Heart left ventricle (tissue), 16 donors: Measurements from ENCODE around the gene SCN4B. TPM values are rescaled to one million over a fixed set of nuclear protein-coding genes. Genes with fewer than 3 reads are reported as not detected.
"Not testable (repeated sequence)": the region's sequence is repeated elsewhere in the genome, so short reads cannot be mapped to it uniquely, and the experiment has no call there.

Experiments used
- ATAC-seq, 4 donors: fragments of 200-7000 bp; cut with Tn5 transposase; one replicate each; pipeline ENCODE4 v1.9.1; 2020 to 2022; ENCODE audit warnings: moderate library complexity in 4 of 4, mild to moderate bottlenecking in 3 of 4, moderate number of reproducible peaks in 1 of 4
- DNase-seq, 5 donors: peaks; one replicate each; pipeline ENCODE4 v3.0.0-alpha.2; 2020
- H3K27ac ChIP-seq, 12 donors: fragments of 200-600 bp; sonication (generic) in 4 of 12; one replicate each; pipeline versions ENCODE4 v1.5.0 to v1.8.0; 2016 to 2022; ENCODE audit warnings: mild to moderate bottlenecking in 2 of 12
- H3K27me3 ChIP-seq, 9 donors: fragments of 200-600 bp; sonication (generic) in 2 of 9; one replicate each; pipeline versions ENCODE4 v1.5.1 to v1.8.0; 2016 to 2022; ENCODE audit warnings: mild to moderate bottlenecking in 3 of 9
- H3K36me3 ChIP-seq, 9 donors: fragments of 200-600 bp; sonication (generic) in 2 of 9; one replicate each; pipeline versions ENCODE4 v1.5.0 to v1.8.0; 2018 to 2022; ENCODE audit warnings: mild to moderate bottlenecking in 2 of 9
- H3K4me1 ChIP-seq, 12 donors: fragments of 200-600 bp; sonication (generic) in 4 of 12; one replicate each; pipeline versions ENCODE4 v1.5.0 to v1.8.0; 2016 to 2022; ENCODE audit warnings: mild to moderate bottlenecking in 3 of 12
- H3K4me3 ChIP-seq, 12 donors: fragments of 200-600 bp; sonication (generic) in 4 of 12; one replicate each; pipeline versions ENCODE4 v1.5.0 to v1.8.0; 2017 to 2022; ENCODE audit warnings: mild to moderate bottlenecking in 9 of 12, moderate library complexity in 4 of 12
- H3K9me3 ChIP-seq, 12 donors: fragments of 200-600 bp; sonication (generic) in 4 of 12; one replicate each; pipeline versions ENCODE4 v1.5.0 to v1.8.0; 2016 to 2022; ENCODE audit warnings: mild to moderate bottlenecking in 1 of 12
- POLR2A ChIP-seq, 2 donors: fragments of 450-650 bp; IDR thresholded peaks; one replicate each; pipeline ENCODE4 v1.6.1; 2017; ENCODE audit warnings: antibody characterized with exemption in 2 of 2, mild to moderate bottlenecking in 2 of 2, moderate library complexity in 2 of 2
- WGBS, 4 donors: extraction: QIAGEN DNeasy Blood & Tissue Kit in 2 of 4; methylation state at CpG; one replicate each; pipeline versions ENCODE4 v1.1.5 to v1.1.7; 2013 to 2018; 5-methylcytosine and 5-hydroxymethylcytosine counted together
- intact Hi-C, 10 donors: fragments of 100-400 bp; cut with DNase I; formaldehyde crosslinking; loops; one replicate each; pipeline versions ENCODE4 v1.11.1 to v1.14.2; 2022
- polyA plus RNA-seq, 2 donors: library from polyadenylated mRNA; stranded (reverse); fragments of 200-250 nt; gene quantifications; one replicate each; pipeline ENCODE4 v1.2.3, GENCODE V29; 2013
- total RNA-seq, 9 donors: library from RNA; depleted of rRNA in 2 of 9; stranded (reverse); fragments of >200 nt in 2 of 9; fragmentation: NEBNext Ultra II Directional in 3 of 9; extraction: Animal tissue kit (Norgen Biotek cat#: 25700) in 3 of 9; gene quantifications; one replicate each; pipeline versions ENCODE4 v1.1.0 to v1.2.4, GENCODE V29; 2016 to 2023
- TF ChIP-seq, protein P1 (sequence below), 12 donors: fragments of 200-600 bp; sonication (generic) in 4 of 12; IDR thresholded peaks; one replicate each; pipeline versions ENCODE4 v1.5.0 to v1.8.0; 2018 to 2022; ENCODE audit warnings: antibody characterized with exemption in 12 of 12, mild to moderate bottlenecking in 5 of 12
- donor health status: ischemic (EF 13 %, LVEDD 7.1; RV severe dilation, severe dysfunction).
- donor health status: healthy with polysubstance abuse.
- donor health status: DM: no; HTN: yes; CAD: no.
- donor health status: DM: no; HTN: no; CAD: no.
- donor health status: ischemic (EF 25% LVEDD 6.9; RV normal size, moderate dysfunction).
- donor health status: ischemic (EF 25% LVEDD 5.7; RV mildly dilated, moderate dysfunction).
- donor health status: healthy.
- donor health status: DM: yes; HTN: yes; CAD: no.
- donor health status: ischemic (EF 35%, LVEDD 5.7; RV mildly dilated, moderate dysfunction).
- donor health status: nonischemic (EF 11% LVEDD 7.7; RV severe dilation, severe dysfunction).
- donor health status: DM: yes; HTN: yes; CAD: no.
- donor health status: PGD.
- donor health status: ischemic (EF 29% LVEDD 5.4; RV normal size, mild dysfunction).
- donor health status: nonischemic (EF 23%, LVEDD 6.1; RV moderate dilation, normal function).

SCN4B gene
- total and polyA plus RNA-seq, 11 donors, result 2.1 to 16.9 (median 11.9) TPM

GRCh38 chr11:118184784-118185579 is 32.4 kb upstream of the SCN4B start:
- intact Hi-C loops, result no loop called here
- H3K4me3 ChIP-seq, result no peak overlapping the region
- no peaks in the 10 kb centered on the region for H3K36me3 ChIP-seq
- WGBS, 4 donors, result 92 to 94% (median 93%) methylated on average over 12 of the region's 12 CpGs
- H3K27ac ChIP-seq, result peak overlapping the region in 1 of 12 donors; percentile 27
- no peak for ATAC-seq
- H3K4me1 ChIP-seq, result peaks cover 0 to 48% (median 7%) of the 10 kb centered on the region in 12 donors
- TF ChIP-seq POLR2A (IDR thresholded peaks at IDR 0.05), result no peak
- TF ChIP-seq, protein P1, sequence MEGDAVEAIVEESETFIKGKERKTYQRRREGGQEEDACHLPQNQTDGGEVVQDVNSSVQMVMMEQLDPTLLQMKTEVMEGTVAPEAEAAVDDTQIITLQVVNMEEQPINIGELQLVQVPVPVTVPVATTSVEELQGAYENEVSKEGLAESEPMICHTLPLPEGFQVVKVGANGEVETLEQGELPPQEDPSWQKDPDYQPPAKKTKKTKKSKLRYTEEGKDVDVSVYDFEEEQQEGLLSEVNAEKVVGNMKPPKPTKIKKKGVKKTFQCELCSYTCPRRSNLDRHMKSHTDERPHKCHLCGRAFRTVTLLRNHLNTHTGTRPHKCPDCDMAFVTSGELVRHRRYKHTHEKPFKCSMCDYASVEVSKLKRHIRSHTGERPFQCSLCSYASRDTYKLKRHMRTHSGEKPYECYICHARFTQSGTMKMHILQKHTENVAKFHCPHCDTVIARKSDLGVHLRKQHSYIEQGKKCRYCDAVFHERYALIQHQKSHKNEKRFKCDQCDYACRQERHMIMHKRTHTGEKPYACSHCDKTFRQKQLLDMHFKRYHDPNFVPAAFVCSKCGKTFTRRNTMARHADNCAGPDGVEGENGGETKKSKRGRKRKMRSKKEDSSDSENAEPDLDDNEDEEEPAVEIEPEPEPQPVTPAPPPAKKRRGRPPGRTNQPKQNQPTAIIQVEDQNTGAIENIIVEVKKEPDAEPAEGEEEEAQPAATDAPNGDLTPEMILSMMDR (IDR thresholded peaks at IDR 0.05), result no peak
- H3K9me3 ChIP-seq, result no peaks in the 10 kb centered on the region
- DNase-seq, result no peak
- H3K27me3 ChIP-seq, result peaks cover 0 to 3% (median 0%) of the 10 kb centered on the region in 9 donors

- H3K4me3 ChIP-seq, H3K27ac ChIP-seq, ATAC-seq, H3K36me3 ChIP-seq, H3K27me3 ChIP-seq, intact Hi-C loops, H3K9me3 ChIP-seq, DNase-seq: not testable (repeated sequence)
- H3K4me1 ChIP-seq, result peaks cover 0 to 50% (median 9%) of the 10 kb centered on the region in 12 donors
- 86 to 92% (median 89%) methylated on average over 5 of the region's 5 CpGs for WGBS, 4 donors
Observed at GRCh38 chr11:118183691-118184090, 31.1 kb upstream of the SCN4B start.

GRCh38 chr11:118180300-118180703 is 27.7 kb upstream of the SCN4B start:
- Histone ChIP-seq H3K9me3 (no peaks in the 10 kb centered on the region), H3K4me3 (peak overlapping the region in 3 of 12 donors; percentile 13 to 35 (median 25)), H3K27ac (peak overlapping the region in 11 of 12 donors; percentile 31 to 86 (median 76)), H3K27me3 (no peaks in the 10 kb centered on the region), H3K36me3 (no peaks in the 10 kb centered on the region), H3K4me1 (peaks cover 0 to 27% (median 9%) of the 10 kb centered on the region in 12 donors)
- ATAC-seq (peak; percentile 95 to 98 (median 97)), DNase-seq (peak; percentile 81 to 92 (median 84))
- 9 to 13% (median 11%) methylated on average over 7 to 11 of the region's 11 CpGs for WGBS, 4 donors
- no peak for TF ChIP-seq POLR2A (IDR thresholded peaks at IDR 0.05)
- TF ChIP-seq, protein P1 (IDR thresholded peaks at IDR 0.05), result peak in 4 of 12 donors; percentile 10 to 36 (median 22)
- intact Hi-C loops, result loop anchor here in 3 of 10 donors (1.0 to 2.0 kb wide), 2 partner anchors 14 to 15 kb away; no protein-coding TSS in a partner anchor

DNA sequence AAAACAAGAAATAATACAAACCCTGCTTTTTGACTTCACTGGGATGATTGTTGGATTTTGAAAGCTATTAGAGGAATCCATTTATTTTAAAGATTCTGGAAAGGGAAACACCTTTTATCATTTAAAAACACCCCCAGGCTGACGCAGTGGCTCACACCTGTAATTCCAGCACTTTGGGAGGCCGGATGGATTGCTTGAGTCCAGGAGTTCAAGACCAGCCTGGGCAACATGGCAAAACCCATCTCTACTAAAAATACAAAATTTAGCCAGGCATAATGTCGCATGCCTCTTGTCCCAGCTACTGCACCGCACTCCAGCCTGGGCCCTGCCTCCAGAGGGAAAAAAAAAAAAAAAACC is 24.1 kb upstream of the SCN4B start:
- Histone ChIP-seq H3K9me3 (no peaks in the 10 kb centered on the region), H3K4me1 (peaks cover 0 to 33% (median 15%) of the 10 kb centered on the region in 12 donors), H3K27me3 (no peaks in the 10 kb centered on the region), H3K27ac (peak overlapping the region in 5 of 12 donors; percentile 24 to 95 (median 83)), H3K4me3 (peak overlapping the region in 1 of 12 donors; percentile 55), H3K36me3 (no peaks in the 10 kb centered on the region)
- TF ChIP-seq, protein P1 (IDR thresholded peaks at IDR 0.05), result no peak
- no peak for TF ChIP-seq POLR2A (IDR thresholded peaks at IDR 0.05)
- intact Hi-C loops, result no loop called here
- ATAC-seq, result no peak
- WGBS, 4 donors, result 71 to 81% (median 78%) methylated on average over 4 of the region's 4 CpGs
- DNase-seq, result no peak
